GM12872 (cell line): ENCODE measurements around the gene KLHDC4.

Source experiments
- TF ChIP-seq, protein P1 (sequence below): IDR thresholded peaks from 3 replicates; pipeline ENCODE4 v1.5.1; 2011; ENCODE audit warnings: low read depth, mild to moderate bottlenecking, low read length, moderate library complexity; ENCODE audit not compliant: insufficient read depth

KLHDC4 gene

DNA sequence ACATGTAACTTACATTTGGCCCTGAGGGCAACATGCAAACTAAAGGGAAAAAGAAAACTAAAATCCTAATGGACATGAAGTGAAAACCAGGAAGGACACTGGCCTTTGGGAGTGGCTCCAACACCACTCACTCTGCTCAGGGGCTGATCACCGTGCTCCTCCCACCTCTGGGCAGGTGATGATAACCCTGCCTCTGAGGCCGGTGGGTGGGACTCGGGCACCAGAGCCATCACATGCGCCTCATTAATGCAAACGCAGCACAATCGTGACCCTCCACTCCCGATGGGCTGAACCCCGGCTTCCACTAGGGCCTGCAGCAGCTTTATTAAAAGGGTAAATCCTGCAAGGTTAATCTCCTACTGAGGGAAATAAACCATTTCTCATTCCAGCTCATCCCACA lies 4.7 kb downstream of the KLHDC4 start:
- TF ChIP-seq, protein P1, sequence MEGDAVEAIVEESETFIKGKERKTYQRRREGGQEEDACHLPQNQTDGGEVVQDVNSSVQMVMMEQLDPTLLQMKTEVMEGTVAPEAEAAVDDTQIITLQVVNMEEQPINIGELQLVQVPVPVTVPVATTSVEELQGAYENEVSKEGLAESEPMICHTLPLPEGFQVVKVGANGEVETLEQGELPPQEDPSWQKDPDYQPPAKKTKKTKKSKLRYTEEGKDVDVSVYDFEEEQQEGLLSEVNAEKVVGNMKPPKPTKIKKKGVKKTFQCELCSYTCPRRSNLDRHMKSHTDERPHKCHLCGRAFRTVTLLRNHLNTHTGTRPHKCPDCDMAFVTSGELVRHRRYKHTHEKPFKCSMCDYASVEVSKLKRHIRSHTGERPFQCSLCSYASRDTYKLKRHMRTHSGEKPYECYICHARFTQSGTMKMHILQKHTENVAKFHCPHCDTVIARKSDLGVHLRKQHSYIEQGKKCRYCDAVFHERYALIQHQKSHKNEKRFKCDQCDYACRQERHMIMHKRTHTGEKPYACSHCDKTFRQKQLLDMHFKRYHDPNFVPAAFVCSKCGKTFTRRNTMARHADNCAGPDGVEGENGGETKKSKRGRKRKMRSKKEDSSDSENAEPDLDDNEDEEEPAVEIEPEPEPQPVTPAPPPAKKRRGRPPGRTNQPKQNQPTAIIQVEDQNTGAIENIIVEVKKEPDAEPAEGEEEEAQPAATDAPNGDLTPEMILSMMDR: no peak

DNA sequence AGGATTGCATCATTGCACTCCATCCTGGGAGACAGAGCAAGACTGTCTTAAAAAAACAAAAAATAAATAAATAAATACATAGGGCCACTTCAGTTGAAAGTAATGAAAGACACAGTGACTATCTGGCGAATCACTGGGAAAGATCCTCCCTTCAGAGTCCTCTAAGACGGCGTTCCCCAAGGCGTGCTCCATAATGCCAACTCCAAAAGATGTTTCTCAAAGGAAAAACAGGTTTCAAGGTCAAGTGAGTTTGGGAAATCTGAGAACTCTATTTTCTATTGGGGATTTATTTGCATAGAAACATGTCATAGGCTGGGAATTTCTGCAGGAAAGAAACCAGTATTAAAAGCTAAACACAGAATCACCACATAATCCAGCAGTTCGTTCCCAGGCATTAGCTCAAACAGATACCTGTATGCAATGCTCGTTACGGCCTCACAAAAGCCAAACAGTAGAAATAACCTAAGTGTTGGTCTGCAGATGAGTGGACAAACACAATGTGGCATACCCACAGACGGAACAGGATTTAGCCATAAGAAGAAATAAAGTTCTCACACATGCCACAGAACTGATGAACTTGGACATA lies 7.9 kb downstream of the KLHDC4 start:
- TF ChIP-seq, protein P1: no peak

DNA sequence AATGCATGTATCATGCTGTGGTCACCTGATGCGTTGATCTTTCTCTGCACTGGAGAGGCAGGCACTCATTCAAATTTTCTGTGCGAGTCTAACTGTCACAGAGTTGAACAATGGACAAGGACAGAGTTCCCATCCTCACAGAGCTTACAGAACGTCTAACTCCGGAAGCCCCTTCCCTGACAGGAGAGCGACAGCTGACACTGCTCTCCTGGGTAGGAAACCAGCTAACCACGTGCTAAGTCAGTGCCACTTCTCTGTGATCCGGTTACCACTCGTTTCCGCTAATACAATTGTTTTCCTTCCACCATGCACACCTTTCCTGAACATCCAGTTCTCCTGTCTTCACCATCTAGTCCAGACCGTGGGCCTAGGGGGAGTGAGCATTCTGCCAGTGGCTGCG lies 11.3 kb downstream of the KLHDC4 start:
- TF ChIP-seq, protein P1: no peak

DNA sequence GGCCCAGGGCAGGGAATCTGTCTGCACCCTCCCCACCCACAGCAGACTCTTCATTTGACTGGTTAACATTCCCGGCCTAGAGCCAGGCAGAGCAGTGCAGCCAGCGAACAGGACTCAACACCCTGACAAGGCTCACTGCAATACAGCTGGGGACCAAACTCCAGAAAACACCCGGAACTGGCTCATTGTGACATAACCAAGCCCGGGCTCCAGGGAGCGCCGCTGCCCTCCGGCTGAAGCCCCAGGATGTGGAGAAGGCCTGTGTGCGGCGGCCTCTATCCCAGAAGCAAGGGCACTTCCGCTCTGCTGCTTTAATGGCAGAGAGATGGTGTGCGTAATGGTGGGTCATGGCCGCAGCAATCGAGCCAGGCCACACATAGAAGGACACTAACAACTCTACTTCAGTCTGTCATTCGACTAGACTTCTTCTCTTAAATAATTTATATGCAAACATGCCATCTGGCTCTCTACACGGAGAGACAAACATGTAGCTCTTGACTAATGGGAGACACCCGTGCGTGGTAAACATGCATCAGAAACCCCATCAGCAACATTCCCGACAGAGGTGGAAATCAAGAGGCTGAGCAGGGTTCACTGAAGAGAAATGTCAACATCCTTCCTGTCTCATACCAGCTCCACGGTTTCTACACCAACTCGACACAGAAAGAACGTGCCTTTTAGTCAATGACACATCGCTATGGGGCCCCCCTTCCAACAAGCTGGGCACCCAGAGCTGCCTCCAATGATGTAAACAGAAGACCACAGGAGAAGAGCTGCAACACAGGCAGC lies 18.0 kb downstream of the KLHDC4 start:
- TF ChIP-seq, protein P1: no peak

DNA sequence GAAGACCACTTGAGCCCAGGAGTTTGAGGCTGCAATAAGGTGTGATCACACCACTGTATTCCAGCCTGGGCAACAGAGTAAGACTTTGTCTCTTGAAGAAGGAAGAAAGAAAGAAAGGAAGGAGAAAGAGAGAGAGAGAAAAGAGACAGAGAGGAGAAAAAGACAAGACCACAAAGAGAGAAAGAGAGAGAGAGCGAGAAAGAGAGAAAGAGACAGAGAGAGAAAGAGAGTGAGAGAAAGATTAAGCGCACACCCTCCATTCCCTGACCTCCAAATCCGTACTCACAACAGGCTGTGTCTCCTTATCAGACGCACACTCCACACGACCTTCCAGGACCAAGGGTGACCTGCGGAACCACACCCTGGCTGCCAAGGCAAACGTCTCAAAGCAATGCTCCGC lies 19.6 kb downstream of the KLHDC4 start:
- TF ChIP-seq, protein P1: no peak

DNA sequence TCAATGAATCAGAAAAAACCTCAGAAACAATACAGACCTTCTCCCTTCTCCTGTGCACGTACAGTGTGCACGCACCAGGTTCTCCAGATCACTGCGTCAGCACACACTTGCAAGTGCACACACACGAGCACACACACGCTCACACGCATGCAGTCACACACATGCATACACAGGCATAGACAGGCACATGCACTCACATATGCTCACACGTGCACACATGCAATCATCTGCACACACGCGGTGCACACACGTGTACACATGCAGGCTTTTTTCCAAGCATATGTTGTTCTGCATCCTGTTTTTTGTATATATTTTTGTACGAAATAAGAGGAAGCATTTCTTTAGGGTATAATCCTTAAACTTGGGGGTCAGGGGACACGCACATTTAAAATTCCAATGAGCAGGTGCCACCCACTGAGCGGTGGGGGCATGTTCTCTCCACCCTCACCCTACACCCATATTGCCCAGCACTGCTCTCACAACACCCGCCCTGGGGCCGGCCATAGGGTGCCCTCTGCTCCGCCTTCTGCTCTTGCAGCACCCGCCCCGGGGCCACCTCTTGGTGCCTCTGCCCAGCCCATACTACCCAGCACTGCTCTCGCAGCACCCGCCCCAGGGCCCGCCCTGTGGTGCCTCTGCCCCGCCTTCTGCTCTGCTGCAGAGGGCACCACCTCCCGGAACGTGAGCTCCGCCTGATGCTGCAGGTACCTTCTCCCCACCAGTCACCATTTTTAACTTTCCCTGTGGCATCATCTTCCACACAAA lies 20.9 kb downstream of the KLHDC4 start:
- TF ChIP-seq, protein P1: no peak

DNA sequence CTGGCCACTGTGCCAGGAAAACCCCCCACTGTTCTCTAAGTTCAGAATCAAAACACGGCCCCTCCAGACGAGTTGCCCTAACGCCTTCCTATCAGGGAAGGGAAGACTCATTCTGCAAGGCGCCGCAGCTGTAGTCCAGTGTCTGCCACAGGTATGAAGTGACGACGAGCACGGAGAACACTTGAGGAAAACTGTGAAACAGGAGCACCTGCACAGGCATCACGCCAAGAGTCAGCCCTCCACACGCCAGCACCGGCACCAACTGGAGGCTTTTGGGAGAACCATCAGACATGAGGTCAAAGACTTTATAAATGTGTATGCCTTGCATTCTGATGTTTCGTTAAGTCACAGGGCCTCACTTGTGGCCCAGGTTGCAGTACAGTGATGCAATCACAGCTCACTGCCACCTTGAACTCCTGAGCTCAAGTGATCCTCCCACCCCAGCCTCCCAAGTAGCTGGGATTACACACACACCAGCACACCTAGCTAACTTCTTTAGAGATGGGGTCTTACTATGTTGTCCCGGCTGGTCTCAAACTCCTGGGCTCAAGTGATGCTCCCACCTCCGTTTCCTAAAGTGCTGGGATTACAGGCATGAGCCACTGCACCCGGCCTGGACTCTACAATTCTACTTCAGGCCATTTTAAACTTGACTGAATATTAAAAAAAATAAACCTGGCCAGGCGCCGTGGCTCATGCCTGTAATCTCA lies 22.9 kb downstream of the KLHDC4 start:
- TF ChIP-seq, protein P1: no peak
